HG03342 (cell line): ENCODE data around the gene RBM26.

ENCODE experiments used
- ATAC-seq: cut with Tn5 transposase; IDR thresholded peaks from one replicate; pipeline ENCODE4 v1.9.1; 2021; ENCODE audit warnings: mild to moderate bottlenecking, moderate library complexity; ENCODE audit not compliant: unreplicated experiment

Gene RBM26

DNA sequence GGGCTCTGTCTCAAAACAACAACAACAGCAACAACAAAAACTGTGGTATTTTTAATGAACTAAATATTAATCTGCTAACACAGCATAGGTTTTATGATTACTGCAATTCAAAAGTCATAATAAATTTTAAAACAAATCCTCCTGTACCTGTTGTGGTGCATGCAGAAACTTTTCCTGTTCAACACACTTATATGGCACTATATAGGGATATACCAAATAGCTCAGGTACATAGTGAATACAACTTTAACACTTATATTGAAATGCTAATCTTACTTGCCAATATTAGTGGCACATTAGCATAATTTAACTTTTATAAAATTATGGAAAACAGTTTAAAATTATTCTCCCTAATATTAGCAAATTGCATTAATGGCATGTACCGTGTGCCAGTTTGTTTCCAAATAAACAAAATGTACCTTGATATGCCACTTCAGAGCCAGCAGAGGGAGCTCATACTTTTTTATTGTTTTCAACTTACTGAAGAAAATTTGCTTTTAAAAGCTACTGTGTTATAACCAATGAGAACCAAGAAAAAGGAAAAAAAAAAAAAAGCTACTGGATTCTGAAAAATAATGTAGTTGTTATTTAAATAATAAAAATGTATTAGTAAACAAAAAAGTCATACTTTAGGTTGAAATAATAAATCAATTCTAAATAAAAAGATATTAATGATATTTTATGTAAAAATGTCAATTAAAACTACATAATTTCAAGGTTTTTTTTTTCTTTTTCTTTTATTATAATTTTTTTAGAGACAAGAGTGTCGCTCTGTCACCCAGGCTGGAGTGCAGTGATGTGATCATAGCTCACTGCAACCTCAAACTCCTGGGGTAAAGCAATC, 18.0 kb upstream of the RBM26 start:
- ATAC-seq: peak; percentile 74

DNA sequence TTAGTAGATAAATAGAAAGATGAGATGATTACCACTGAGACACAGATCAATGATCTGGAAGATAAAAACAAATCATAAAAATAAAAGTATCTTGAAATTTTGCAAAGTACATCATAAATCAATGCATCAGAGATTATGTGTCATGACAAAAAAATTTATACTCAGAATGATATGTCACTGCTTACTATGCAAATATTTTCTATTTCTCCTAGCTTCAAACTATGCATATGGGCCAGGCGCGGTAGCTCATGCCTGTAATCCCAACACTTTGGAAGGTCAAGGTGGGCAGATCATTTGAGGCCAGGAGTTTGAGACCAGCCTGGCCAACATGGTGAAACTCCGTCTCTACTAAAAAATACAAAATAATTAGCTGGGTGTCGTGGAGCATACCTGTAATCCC, 17.3 kb upstream of the RBM26 start:
- no peak for ATAC-seq

DNA sequence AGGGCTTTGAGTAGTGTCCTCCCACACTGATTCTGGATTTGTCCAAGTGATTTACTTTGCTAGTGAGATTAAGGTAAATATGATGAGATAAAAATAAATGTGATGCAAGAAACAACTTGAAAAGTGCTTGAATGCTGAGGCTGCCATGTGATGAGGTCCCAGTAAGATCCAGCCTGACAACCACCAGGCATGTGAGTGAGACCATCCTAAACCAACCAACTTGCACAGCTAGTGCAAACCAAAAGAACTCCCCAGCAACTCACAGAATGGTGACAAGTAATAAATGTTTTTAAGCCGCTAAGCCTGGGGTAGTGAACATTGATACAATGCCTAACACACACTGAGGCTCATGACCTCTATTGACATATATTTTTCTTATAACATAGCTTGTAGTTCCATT, 13.3 kb upstream of the RBM26 start:
- no peak for ATAC-seq

DNA sequence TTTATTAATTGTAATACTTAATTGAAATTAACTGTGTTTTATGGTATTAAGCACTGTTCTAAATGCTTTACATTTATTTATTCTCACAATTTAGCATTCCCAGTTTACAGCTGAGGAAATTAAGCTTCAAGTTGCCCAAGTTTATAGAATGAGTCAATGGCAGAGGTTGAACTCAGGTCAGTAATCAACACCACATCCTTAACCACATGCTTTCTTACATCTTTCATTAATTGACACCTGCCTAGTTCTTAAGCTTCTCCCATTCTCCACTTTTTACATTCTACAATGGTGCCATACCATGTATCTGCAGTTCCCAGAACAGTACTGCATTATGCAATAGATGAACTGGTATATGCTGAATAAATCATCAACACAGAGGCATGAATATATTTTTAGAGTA, 11.7 kb upstream of the RBM26 start:
- no peak for ATAC-seq

DNA sequence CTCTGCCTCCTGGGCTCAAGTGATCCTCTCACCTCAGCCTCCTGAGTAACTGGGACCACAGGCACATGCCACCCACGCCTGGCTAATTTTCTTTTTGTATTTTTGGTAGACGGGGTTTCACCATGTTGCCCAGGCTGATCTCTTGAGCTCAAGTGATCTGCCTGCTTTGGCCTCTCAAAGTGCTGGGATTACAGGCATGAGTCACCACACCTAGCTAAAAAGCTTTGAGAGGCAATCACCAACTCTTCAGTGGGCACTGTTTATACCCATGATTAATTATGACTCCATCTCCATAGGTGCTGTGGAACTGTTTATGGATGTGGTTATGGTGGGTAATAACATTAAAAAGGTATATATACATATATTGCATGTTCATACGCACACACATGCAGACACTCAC, 7.5 kb upstream of the RBM26 start:
- no peak for ATAC-seq

DNA sequence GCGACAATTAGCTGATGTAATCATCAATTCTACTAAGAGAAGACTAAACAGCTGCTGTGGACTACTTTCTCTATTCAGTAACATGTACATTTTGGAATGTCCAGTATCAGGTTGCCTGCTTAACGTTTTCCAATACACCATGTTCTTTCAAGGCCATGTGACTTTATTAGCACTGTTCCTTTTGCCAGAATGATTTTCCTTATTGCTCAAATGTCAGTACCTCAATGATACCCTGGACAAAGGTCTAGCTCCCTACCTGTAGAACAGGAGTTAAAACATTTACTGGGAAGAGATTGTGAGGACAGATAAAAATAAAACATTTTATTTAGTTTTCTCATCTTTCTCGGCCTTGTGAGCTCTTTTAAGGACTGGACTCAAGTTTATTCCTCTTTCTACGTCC, 3.8 kb upstream of the RBM26 start:
- ATAC-seq: no peak

DNA sequence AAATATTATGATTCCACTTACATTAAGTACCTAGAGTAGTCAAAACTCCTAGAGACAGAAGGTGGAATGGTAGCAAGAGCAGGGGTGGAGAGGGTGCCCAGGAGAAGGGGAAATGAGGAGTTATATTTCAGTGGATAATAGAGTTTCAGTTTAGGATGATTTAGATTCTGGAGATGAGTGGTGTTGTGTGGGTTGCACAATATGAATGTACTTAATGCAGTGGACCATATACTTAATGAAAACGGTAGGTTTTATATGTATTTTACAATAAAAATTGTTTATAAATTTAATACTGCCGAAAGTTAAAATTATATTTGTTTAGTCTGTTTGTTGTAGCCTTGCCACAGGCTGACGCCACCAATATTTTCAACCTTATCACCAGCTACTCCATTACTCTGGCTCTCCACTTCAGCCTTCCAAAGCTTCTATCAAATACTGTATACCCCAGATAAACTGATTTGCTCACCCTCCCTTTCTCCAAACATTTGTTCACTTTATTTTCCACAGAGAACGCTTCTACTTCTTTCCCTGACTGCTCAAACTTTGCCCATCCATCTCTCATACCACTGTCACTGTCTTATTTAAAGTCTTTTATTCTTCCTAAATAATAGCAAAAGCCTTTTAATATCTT, 1.4 kb upstream of the RBM26 start:
- ATAC-seq: no peak

DNA sequence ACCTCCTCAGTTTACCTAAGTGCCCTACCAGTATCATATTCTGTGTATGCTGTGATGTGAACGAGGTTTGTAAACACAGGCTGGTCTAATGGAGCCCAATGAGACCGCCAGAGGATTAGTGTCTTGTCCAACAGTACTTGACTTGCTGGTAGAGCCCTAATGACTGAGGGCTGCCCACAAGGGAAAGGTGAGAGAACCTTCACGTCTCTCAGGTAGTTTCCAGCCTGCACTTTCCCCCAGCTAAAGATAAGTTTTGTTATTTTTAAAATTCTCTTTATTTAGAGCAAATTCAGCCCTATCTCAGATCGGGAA, 498 bp upstream of the RBM26 start:
- peak; percentile 27 for ATAC-seq

DNA sequence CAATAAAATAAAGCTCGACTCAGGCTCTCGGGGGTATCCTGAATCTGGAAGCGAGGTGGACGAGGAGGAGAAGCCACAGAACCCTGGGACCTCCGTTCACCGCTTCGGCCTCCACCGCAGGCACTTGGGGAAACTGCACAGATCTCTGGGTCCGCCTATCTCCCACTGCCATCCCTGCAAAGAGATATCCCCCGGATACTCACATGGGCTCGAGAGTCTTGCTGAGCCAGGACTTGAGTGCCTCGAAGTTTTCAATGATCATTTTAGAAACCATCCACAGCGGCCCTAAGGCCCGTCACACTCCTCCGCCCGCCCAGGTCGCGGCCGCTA, 589 bp downstream of the RBM26 start:
- ATAC-seq: peak; percentile 41

DNA sequence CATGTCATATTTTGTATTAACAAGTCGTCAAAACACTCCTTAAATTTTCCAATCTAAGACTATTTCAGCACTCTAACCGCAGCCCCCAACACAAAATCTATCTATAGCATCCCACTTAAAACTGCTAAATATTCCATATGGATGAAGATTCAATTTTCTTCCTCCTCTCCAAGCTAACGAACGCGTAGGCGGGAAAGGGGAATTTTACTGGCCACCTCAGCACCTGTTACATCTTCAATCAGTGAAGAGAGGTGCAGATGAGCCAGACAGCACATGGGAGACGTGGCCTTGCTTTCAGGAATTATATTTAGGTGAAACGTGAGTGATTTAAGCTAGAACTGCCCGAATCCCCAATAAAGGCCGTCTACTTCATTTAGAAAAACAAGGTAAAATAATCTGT, 1.1 kb downstream of the RBM26 start:
- ATAC-seq: no peak

DNA sequence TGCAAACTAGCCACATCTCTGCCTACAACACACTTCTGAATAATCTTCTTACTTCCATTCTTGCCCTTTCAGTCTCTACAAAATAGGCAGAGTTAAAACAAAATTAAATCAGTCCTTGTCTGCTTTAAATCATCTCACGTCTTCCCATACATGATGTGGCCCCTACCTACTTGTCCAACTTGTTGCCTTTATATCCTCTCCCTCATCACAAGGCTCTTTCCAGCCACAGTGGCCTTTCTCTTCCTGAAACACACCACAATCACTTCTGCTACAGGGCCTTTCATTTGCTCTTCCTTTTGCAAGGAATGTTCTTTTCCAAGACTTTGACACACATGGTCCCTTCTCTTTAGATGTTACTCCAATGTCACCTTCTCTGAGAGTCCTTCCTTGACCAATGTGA, 1.7 kb downstream of the RBM26 start:
- no peak for ATAC-seq

DNA sequence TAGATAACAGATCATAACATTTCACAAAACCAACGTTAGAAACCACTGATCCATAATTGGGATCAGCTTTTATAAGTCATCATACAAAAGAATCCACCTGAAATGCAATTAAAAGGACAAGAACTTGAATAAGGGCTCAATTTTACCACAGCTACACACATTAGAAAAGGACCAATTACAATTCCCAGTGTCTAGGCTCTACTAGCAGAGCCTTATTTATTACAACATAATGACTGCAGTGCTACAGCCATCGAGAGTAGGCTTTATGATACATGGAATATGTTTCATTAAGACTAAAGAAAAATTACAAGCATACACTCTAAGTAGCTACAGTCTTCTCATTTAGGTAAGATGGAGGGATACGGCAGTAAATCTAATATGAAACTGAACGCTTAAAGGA, 2.9 kb downstream of the RBM26 start:
- no peak for ATAC-seq

DNA sequence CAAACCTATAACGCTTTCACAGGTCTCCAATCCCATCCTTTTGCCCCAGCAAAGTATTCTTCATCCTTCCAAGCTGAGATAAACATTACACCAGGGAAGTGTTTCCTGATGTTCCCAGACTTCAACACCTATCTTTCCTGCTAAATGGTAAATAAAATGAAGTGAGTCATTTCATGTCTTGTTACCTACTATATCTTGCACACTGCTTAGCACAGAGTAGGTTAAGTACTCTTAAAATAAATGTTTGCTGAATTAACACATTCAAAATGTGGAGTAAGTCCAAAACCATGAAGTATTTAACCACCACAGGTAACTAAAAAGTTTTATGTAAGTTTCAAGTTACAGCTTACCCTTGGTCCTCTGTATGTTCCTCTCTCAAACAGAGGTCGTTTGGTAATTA, 3.4 kb downstream of the RBM26 start:
- ATAC-seq: no peak

DNA sequence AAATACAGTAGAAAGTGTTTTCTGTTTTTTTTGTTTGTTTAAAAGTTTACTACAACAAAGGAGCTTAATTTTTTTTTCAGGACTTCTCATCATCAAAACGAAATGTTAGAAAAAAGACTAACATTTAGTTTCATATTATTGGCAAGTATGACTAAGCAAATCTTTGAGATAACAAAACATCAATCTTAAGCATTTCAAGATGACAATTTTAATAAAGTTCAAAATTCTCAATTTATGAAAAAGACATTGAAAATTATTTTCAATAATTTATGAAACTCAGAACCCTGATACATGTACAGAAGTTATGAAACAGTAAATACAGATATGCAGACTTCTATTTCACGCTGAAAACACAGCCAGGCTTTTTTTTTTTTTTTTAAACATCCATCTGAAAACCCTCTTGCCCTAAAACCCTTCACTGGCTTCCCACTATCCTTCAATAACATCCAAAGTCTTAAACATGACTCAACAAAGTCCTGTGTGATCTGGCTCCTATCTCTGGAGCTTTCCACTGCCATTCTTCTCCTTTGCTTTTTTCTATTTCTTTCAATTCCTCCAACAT, 3.9 kb downstream of the RBM26 start:
- no peak for ATAC-seq

DNA sequence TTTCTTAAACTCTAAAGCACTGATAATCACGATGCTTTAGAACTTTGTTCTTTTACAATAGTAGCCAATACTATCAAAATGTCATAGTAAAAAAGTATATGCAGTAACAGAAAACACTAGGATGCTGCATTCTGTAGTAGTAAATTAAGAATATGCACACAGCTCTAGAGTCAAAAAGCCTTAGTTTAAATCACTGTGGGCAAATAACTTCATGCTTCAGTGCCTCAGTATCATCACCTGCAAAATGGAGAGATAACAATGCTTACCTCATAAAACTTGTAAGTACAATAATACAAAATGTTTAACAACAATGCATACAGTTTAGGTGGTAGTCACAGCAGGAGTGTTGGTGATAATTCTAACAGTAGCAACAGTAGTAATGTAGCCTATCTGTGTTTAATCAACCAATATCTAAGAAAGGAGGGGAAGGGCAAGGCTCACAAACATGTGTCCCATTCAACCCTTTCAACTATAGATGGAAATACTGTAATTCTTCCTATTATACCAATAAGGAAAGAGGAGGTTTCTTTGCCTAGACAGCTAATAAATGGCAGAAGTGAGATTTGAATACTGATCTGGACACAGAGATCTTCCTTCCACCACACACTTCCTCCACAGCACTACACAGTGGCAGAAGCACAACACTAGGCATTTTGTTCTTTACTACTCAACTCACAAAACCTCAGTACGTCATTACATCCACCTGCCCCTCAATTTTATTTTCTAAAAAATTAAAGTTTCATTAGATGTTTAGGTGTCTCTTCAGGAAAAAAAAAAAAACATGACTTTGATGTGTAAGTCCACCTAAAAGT, 4.6 kb downstream of the RBM26 start:
- ATAC-seq: peak; percentile 39

DNA sequence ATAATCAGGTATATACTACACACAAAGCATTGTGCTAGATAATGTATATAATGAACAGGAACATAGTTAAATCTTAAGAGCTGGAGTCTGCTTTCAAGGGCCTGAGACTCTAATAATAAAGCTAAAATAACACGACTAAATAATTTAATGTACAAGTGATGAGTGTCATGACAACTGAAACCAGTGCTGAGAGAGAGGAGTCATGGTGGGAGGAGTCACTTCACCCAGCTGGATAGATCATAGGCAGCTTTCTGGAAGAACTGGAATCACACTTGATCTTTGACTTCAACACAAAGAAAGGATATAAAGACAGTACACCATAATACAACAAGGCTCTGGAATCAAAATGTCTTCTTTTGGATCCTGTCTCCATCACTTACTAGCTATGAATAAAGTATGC, 7.1 kb downstream of the RBM26 start:
- ATAC-seq: no peak

DNA sequence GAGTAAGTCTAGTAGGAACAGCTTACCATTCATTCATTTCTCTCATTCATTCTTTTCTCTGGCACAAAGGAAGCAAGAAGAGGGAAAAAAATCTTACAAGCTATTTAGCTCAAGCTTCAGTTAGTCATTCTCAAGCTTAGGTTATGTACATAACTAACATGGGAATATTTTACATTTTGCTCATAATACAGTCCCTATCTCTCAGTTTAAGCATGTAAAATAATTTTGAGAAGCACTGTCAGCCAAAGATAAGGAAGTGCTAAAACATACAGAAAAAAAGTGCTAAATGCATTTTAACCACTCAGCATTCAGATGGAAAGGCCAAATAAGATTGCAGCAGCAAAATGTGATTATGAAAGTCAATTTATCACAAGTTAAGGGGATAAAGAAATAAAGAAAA, 7.9 kb downstream of the RBM26 start:
- ATAC-seq: no peak

DNA sequence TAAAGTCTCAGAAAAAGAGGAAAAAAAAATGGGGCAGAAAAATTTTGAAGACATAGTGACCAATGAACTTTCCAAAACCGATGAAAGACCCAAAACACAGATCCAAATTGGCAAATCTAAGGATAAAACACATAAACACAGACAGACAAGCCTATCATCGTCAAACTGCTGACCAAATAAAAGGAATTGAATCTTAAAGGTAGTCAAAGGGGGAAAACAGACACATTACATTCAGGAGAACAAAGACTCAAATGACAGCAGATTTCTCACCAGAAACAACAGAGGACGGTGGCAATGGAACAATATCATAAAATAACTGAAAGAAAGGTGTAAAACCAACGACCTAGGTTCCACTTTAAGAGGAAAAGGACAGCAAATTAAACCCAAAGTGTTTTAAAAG, 10.2 kb downstream of the RBM26 start:
- ATAC-seq: no peak

DNA sequence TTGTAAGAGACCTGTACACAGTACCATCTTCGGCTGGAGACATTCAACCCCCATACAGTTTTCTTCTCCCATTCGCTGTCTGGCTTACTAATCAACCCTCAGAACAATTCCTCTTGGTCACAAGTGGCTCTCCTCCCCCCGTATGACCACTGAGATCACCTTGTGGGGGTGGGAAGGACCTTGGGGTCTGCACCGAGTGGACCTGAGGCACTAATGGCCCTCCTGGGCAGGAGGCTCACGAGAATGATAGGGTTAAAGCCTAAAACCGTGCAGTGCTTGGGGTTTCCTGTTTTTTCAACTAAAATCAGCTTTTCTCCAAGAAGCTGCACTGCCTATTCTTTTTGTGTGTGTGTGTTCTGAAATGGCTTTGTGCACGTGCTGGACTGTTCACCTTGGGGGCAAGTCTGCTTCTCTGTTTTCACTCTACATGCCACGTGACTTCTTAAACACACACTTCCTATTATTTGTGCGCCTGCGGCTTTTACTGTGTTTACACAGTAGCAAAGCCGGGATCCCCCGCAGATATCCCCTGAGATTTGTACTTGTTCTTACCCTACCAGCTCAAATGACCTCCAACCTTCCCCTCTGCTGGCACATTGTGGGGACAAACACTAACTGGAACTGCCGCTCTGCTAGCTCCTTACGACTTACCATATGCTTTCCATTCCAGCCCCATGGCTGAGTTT, 12.3 kb downstream of the RBM26 start:
- ATAC-seq: peak; percentile 81

DNA sequence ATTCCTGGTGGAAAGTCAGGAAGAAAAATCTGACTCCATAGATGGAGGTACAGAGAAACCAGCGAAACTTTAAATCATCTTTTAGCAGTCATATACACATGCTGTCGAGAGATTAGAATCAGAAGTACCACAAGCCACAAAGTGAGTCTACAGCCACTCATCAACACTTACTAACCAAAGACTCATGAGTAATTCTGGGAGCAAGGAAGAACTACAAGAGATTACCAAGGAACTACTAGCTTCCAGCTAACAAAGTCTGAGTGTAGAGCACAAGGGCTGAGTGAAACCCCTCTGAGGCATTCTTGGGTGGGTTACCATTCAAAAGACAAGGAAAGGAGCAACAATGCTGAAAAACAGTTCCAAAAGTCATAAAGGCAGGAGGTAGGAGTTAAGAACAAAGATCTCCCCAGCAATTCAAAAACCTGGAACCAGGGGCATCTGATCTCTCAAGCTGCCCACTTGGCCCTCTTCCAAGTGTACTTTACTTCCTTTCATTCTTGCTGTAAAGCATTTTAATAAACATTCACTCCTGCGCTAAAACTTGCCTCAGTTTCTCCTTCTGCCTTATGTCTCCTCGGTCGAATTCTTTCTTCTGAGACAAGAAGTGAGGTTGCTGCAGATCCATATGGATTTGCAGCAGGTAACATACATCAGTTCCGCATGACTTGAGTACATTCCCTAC, 13.0 kb downstream of the RBM26 start:
- ATAC-seq: peak; percentile 46

DNA sequence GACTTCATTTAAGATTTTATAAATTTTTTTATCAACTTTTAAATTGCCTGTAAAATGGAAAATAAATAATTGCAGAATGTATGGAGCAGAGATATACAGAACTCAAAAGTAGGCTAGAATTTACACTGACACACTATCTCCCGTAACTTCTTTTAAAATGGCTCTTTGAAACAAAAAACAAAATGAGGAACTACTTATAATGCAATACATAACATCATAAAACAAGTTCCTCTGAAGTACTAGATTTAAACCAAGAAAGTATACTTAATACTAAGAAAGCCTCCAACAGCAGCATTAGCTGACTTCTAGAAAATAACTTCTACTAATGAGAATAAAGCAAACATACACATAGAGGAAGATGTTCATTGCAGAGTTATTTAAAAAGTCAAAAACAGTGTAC, 17.0 kb downstream of the RBM26 start:
- ATAC-seq: no peak
